WTC11 (cell line): Measurements from ENCODE around the gene INSYN1. TPM values are rescaled to one million over a fixed set of nuclear protein-coding genes. Genes with fewer than 3 reads are reported as not detected.

Source experiments
- ATAC-seq: fragments of 200-7000 bp; cut with Tn5 transposase; 2 replicates; pipeline ENCODE4 v1.10.0; 2021; ENCODE audit warnings: mild to moderate bottlenecking, moderate library complexity
- CTCF ChIA-PET: fragments of 300-600 bp; sonication (Branson Sonifier 250); formaldehyde crosslinking; loops from one replicate; lab custom pipeline; 2021; ENCODE audit warnings: antibody characterized with exemption; lab: Charles Lee
- POLR2A ChIA-PET: fragments of 350-600 bp; sonication (Branson Sonifier 250); formaldehyde crosslinking; loops from one replicate; lab custom pipeline; 2021; ENCODE audit warnings: antibody characterized with exemption; lab: Charles Lee
- DNase-seq: peaks from one replicate; pipeline ENCODE4 v3.0.0; 2021; ENCODE audit warnings: low spot score
- H3K27ac Mint-ChIP-seq: 2 replicates; pipeline ENCODE4 v1.8.0; 2021; ENCODE audit warnings: mixed read lengths
- H3K27me3 Mint-ChIP-seq: 2 replicates; pipeline ENCODE4 v1.8.0; 2021; ENCODE audit warnings: low read depth, mild to moderate bottlenecking, moderate library complexity, mixed read lengths
- H3K36me3 Mint-ChIP-seq: 2 replicates; pipeline ENCODE4 v1.8.0; 2021; ENCODE audit warnings: mixed read lengths
- H3K4me1 Mint-ChIP-seq: 2 replicates; pipeline ENCODE4 v1.8.0; 2022; ENCODE audit warnings: mixed read lengths
- H3K4me3 Mint-ChIP-seq: 2 replicates; pipeline ENCODE4 v1.8.0; 2021; ENCODE audit warnings: mild to moderate bottlenecking, moderate library complexity, mixed read lengths
- H3K9me3 Mint-ChIP-seq: 2 replicates; pipeline ENCODE4 v1.8.0; 2021; ENCODE audit warnings: mixed read lengths
- CTCF ChIP-seq: fragments of 200-600 bp; IDR thresholded peaks from 2 replicates; pipeline ENCODE4 v1.8.0; 2022; ENCODE audit warnings: antibody characterized with exemption
- E2F4 ChIP-seq: sonication (generic); formaldehyde crosslinking; IDR thresholded peaks from 2 replicates; pipeline ENCODE4 v1.8.1; 2022; ENCODE audit warnings: low read depth, mild to moderate bottlenecking, moderate library complexity, missing genetic modification reagents, borderline replicate concordance
- E2F5 ChIP-seq: sonication (generic); formaldehyde crosslinking; IDR thresholded peaks from 2 replicates; pipeline ENCODE4 v1.8.1; 2022; ENCODE audit warnings: mild to moderate bottlenecking, moderate library complexity, missing genetic modification reagents
- GABPB1 ChIP-seq: sonication (generic); formaldehyde crosslinking; IDR thresholded peaks from 2 replicates; pipeline ENCODE4 v1.8.1; 2023; ENCODE audit warnings: mild to moderate bottlenecking, missing genetic modification reagents
- JAZF1 ChIP-seq: fragments of 250-450 bp; sonication (Bioruptor Pico); IDR thresholded peaks from 2 replicates; pipeline ENCODE4 v1.9.0; 2021; ENCODE audit warnings: moderate library complexity, mild to moderate bottlenecking, inconsistent platforms
- JUN ChIP-seq: sonication (generic); formaldehyde crosslinking; IDR thresholded peaks from 2 replicates; pipeline ENCODE4 v1.8.0; 2023; ENCODE audit warnings: mild to moderate bottlenecking, missing genetic modification reagents
- MLX ChIP-seq: sonication (generic); formaldehyde crosslinking; IDR thresholded peaks from 2 replicates; pipeline ENCODE4 v1.8.1; 2023; ENCODE audit warnings: mild to moderate bottlenecking, missing genetic modification reagents, moderate library complexity
- MYBL2 ChIP-seq: sonication (generic); formaldehyde crosslinking; IDR thresholded peaks from 2 replicates; pipeline ENCODE4 v1.8.1; 2023; ENCODE audit warnings: mild to moderate bottlenecking, moderate library complexity, missing genetic modification reagents
- NFATC4 ChIP-seq: fragments of 250-450 bp; sonication (Bioruptor Pico); IDR thresholded peaks from 2 replicates; pipeline ENCODE4 v1.9.0; 2021; ENCODE audit warnings: mild to moderate bottlenecking
- RORB ChIP-seq: fragments of 250-450 bp; sonication (Bioruptor Pico); IDR thresholded peaks from 2 replicates; pipeline ENCODE4 v1.9.0; 2021; ENCODE audit warnings: mild to moderate bottlenecking
- SOX15 ChIP-seq: fragments of 250-450 bp; sonication (Bioruptor Pico); IDR thresholded peaks from 2 replicates; pipeline ENCODE4 v1.9.0; 2021; ENCODE audit warnings: mild to moderate bottlenecking
- SP1 ChIP-seq: sonication (generic); formaldehyde crosslinking; conservative IDR thresholded peaks from 2 replicates; pipeline ENCODE4 v1.8.1; 2022; ENCODE audit warnings: missing genetic modification reagents
- TCF7 ChIP-seq: sonication (generic); formaldehyde crosslinking; IDR thresholded peaks from 2 replicates; pipeline ENCODE4 v1.8.0; 2022; ENCODE audit warnings: mild to moderate bottlenecking, low read depth, missing genetic modification reagents, moderate library complexity
- ZNF121 ChIP-seq: sonication (generic); formaldehyde crosslinking; IDR thresholded peaks from 2 replicates; pipeline ENCODE4 v1.8.0; 2023; ENCODE audit warnings: missing genetic modification reagents
- ZNF232 ChIP-seq: sonication (generic); formaldehyde crosslinking; IDR thresholded peaks from 2 replicates; pipeline ENCODE4 v1.8.0; 2022; ENCODE audit warnings: mild to moderate bottlenecking, missing genetic modification reagents
- ZNF263 ChIP-seq: sonication (generic); formaldehyde crosslinking; IDR thresholded peaks from 2 replicates; pipeline ENCODE4 v1.8.1; 2022; ENCODE audit warnings: low read depth, mild to moderate bottlenecking, moderate library complexity, missing genetic modification reagents
- ZNF396 ChIP-seq: fragments of 250-450 bp; sonication (Bioruptor Pico); IDR thresholded peaks from 2 replicates; pipeline ENCODE4 v1.8.0; 2021; ENCODE audit warnings: mild to moderate bottlenecking, moderate library complexity, borderline replicate concordance
- ZNF512 ChIP-seq: sonication (generic); formaldehyde crosslinking; IDR thresholded peaks from 2 replicates; pipeline ENCODE4 v1.8.1; 2022; ENCODE audit warnings: missing genetic modification reagents, borderline replicate concordance
- ZNF532 ChIP-seq: fragments of 250-450 bp; sonication (Bioruptor Pico); IDR thresholded peaks from 2 replicates; pipeline ENCODE4 v1.9.0; 2021; ENCODE audit warnings: mild to moderate bottlenecking, borderline replicate concordance
- ZSCAN18 ChIP-seq: fragments of 250-450 bp; sonication (Bioruptor Pico); IDR thresholded peaks from 2 replicates; pipeline ENCODE4 v2.1.2; 2022; ENCODE audit warnings: mild to moderate bottlenecking, moderate library complexity
- total RNA-seq: library from RNA; stranded (reverse); gene quantifications from 3 replicates; pipeline ENCODE4 v1.2.3, GENCODE V29; 2021

Gene INSYN1
- total RNA-seq, 1 experiment from 2014 or later, result 11.9 TPM

- TF ChIP-seq ZNF232 (CRISPR knock-in tag) (no peak), SP1 (CRISPR knock-in tag) (no peak), ZNF512 (no peak), GABPB1 (CRISPR knock-in tag) (no peak), JUN (CRISPR knock-in tag) (no peak), CTCF (no peak), MLX (no peak), E2F4 (CRISPR knock-in tag) (no peak), ZNF121 (no peak), E2F5 (CRISPR knock-in tag) (no peak), JAZF1 (no peak), ZSCAN18 (CRISPR knock-in tag) (no peak), RORB (CRISPR knock-in tag) (no peak), ZNF263 (CRISPR knock-in tag) (no peak), MYBL2 (CRISPR knock-in tag) (no peak), ZNF532 (no peak), TCF7 (CRISPR knock-in tag) (no peak), ZNF396 (CRISPR knock-in tag) (no peak), SOX15 (CRISPR knock-in tag) (no peak), NFATC4 (no peak)
- TF ChIP-seq, all 79 proteins: peak for 0
- Mint-ChIP-seq H3K27ac (no peak overlapping the region), H3K4me3 (no peak overlapping the region), H3K36me3 (no peaks in the 10 kb centered on the region), H3K4me1 (peaks cover 50% of the 10 kb centered on the region), H3K27me3 (peaks cover 14% of the 10 kb centered on the region), H3K9me3 (no peaks in the 10 kb centered on the region)
- DNase-seq (no peak), ATAC-seq (no peak)
- ChIA-PET CTCF (interaction anchor here (0.6 to 6.7 kb wide), 8 partner anchors 15 to 115 kb away, joined by 3 to 32 read pairs (median 4); no protein-coding TSS in a partner anchor), POLR2A (no interaction called here)
Observed at GRCh38 chr15:73746883-73747282, 6.3 kb downstream of the INSYN1 start.
